GM12892 (cell line): Measurements from ENCODE around the gene RAPGEF2.
"Not testable (repeated sequence)": the region's sequence is repeated elsewhere in the genome, so short reads cannot be mapped to it uniquely, and the experiment has no call there.

Experiments
- DNase-seq: peaks from one replicate; pipeline ENCODE4 v3.0.0; 2011; ENCODE audit not compliant: insufficient read length
- FAIRE-seq: peaks from 2 replicates; lab custom pipeline; 2011; peaks lifted over from hg19 to GRCh38; lab: Jason Lieb, UNC
- POLR2A ChIP-seq: IDR thresholded peaks from 2 replicates; pipeline ENCODE4 v1.6.1; 2011; ENCODE audit warnings: low read depth, low read length, control low read depth
- POLR2AphosphoS5 ChIP-seq: IDR thresholded peaks from 2 replicates; pipeline ENCODE4 v1.6.1; 2011; ENCODE audit warnings: low read depth, low read length, control low read depth
- TAF1 ChIP-seq: IDR thresholded peaks from 2 replicates; pipeline ENCODE4 v1.6.1; 2011; ENCODE audit warnings: low read depth, mild to moderate bottlenecking, control low read depth, low read length, borderline replicate concordance

RAPGEF2 gene

DNA sequence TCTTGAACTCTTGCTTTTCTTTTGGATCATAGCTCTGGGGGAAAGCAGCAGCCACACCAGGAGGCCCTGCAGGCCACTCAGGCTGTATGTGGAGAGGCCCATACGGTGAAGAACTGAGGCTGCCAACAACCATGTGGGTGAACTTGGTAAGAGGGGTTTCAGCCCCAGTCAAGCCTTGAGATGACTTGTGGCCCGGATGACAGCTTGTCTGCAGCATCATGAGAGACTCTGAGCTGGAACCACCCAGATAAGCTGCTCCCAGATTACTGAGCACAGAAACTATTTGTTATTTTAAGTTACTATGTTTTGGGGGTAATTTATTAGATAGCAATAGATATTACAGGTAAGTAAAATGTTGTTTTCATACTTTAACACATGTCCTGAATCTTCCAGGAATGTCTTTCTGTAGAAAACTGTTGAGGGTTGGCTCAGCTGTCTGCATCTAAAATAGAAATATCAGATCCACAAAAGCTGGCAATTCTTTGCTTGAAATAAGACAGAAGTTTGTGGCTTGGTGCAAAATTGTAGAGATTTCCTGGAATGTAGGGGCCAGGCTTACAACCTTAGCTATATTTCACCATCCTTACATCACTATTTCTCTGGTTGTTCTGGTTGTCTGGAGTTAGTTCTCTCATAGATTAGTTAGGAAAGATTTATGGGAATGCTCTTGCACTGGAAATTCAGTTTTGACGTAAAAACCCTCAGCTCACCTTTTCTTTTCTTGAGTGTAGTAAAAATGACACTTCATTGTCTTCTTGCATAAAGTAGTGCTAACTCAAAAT lies 272.1 kb downstream of the RAPGEF2 start:
- TF ChIP-seq TAF1 = no peak
- no peak for TF ChIP-seq POLR2AphosphoS5
- no peak for TF ChIP-seq POLR2A
- DNase-seq (no peak), FAIRE-seq (no peak)

DNA sequence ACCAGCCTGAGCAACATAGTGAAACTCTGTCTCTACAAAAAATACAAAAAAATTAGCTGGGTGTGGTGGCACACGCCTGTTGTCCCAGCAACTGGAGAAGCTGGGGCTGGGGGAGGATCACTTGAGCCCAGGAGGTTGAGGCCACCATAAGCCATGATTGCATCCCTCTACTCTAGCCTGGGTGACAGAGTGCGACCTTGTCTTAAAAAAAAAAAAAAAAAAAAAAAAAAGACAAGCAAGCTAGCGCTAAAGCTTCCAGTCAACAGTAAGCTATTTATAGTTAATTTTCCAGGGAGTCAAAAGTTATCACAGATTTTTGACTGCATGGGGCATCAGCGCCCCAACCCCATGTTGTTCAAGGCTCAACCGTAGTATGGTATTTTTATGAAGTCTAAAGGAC lies 273.4 kb downstream of the RAPGEF2 start:
- DNase-seq (no peak), FAIRE-seq (no peak)

DNA sequence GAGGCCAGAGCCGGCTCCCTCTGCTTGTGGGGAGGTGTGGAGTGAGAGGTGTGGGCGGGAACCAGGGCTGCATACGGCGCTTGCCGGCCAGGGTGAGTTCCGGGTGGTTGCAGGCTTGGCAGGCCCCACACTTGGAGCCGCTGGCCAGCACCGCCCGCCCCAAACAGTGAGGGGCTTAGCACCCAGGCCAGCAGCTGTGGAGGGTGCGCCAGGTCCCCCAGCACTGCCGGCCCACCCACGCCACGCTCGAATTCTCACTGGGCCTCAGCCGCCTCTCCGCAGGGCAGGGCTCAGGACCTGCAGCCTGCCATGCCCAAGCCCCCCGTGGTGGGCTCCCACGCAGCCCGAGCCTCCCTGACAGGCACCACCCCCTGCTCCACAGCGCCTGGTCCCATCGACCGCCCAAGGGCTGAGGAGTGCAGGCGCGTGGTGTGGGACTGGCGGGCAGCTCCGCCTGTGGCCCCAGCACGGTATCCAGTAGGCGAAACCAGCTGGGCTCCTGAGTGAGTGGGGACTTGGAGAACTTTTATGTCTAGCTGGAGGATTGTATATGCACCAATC lies 275.3 kb downstream of the RAPGEF2 start:
- no peak for FAIRE-seq

More for the DNA sequence above, 273.4 kb downstream of the RAPGEF2 start:
- TF ChIP-seq TAF1 (no peak), POLR2AphosphoS5 (no peak), POLR2A (no peak)

DNA sequence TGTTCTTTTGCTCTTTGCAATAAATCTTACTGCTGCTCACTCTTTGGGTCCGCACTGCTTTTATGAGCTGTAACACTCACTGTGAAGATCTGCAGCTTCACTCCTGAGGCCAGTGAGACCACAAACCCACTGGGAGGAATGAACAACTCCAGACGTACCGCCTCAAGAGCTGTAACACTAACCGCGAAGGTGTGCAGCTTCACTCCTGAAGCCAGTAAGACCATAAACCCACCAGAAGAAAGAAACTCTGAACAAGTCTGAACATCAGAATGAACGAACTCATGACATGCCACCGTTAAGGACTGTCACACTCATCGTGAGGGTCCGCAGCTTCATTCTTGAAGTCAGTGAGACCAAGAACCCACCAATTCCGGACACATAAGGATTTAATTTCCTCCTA lies 276.2 kb downstream of the RAPGEF2 start:
- FAIRE-seq, DNase-seq: not testable (repeated sequence)

More for the DNA sequence above, 275.3 kb downstream of the RAPGEF2 start:
- DNase-seq = no peak
- TF ChIP-seq POLR2A (no peak), POLR2AphosphoS5 (no peak), TAF1 (no peak)

DNA sequence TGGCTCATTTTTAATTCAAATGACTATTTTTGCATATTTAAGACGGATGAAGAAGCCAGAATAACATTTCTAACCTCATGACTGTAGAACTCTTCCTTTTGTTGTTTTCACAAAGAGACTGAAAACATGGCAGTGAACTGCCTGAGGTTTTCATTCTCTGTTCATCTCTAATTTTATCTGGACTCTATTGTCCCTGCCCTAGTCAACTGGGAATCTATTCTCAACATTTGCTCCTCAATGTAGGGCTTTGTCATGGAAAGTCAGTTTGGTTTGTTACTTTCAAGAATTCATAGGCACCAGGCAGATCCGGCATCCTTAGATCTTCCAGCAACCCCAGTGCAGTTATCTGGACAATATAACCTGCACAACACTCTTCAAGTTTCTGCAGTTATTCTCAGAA lies 277.0 kb downstream of the RAPGEF2 start:
- TF ChIP-seq POLR2A = no peak
- TF ChIP-seq TAF1 = no peak
- no peak for TF ChIP-seq POLR2AphosphoS5
- no peak for DNase-seq
- no peak for FAIRE-seq

DNA sequence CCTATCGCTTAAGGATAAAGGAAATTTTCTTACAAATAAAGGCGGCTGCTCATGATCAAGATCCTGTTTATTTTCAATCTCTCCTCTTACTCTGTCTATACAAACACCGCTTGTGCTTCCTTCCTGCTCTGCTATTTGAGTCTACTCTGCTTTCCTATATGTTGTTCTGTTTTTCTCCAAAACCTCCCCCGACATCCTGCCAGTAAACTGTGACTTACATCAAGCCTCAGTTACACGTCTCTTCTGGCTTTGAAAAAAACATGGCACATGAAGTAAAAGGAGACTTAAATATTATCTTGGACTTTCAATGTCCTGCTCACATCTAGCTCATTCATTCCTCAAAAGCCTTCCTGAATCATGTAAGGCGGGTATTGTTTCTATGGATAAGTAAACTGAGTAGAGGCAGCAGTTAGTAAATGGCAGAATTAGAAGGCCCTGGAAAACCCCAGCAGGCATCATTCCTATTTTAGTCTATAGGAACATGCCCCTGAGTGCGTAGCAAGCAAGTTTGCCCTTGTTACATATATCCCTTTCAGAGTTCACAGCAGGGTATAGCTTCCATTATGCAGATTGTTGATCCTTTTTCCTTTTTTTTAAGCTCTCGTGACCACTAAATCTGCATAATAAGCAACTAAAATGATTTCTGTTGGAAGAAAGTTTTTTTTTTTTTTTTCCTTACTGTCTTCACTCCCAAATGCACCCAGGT lies 280.1 kb downstream of the RAPGEF2 start:
- no peak for DNase-seq
- FAIRE-seq = no peak
- no peak for TF ChIP-seq TAF1
- TF ChIP-seq POLR2A = no peak
- TF ChIP-seq POLR2AphosphoS5 = no peak

DNA sequence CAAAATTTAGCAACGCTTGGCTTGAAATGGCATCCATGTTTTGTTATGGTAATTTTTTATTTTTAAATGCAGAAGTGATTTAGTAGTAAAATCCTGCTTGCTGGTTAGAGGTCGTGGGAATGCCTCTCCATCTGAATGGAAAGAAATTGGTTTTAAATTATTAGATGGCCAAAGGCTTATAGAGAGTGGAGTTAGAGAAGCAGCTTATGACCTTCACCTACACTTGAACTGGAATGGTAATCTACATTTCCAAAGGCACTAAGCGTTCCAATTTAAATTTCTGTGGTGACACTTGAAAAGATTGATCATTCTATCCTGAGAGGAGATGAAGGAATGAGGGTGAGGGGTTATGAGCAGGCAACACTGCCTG lies 280.7 kb downstream of the RAPGEF2 start:
- TF ChIP-seq POLR2AphosphoS5 (no peak), TAF1 (no peak), POLR2A (no peak)
- DNase-seq (no peak), FAIRE-seq (no peak)

DNA sequence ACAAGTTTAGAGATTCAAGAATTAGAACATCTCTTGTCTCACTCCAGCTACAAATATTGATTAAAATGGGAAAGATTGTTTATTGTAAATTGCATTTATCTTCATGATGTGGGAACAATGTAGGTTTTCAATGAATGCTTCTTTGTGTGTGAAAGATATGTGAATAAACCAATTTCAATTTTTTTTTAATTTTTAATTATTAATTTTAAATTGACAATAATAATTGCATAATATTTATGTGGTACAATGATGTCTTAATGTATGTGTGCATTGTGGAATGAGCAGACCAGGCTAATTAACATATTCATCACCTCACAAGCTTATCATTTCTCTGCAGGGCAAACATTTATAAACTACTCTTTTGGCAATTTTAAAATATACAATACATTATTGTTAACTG lies 281.1 kb downstream of the RAPGEF2 start:
- FAIRE-seq = no peak
- no peak for DNase-seq
- TF ChIP-seq POLR2AphosphoS5 (no peak), POLR2A (no peak), TAF1 (no peak)

DNA sequence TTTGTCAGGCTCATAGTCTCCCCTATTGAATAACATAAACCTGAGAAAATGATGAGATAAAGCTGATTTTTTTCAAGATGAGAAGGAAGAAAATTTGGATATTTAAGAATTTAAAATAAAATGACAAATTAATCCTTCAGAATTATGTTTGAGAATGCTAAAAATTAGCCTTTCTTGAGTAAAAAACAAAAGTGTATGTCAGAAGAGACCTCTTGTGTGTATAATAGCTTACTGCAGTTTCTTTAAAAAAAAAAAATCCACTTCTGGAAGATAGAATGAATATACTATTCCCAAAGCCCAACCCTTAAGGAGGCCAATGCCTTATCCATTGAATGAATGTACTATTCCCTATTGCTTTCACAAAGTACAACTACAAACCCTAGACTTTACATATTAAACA lies 281.8 kb downstream of the RAPGEF2 start:
- FAIRE-seq = no peak
- TF ChIP-seq TAF1 (no peak), POLR2A (no peak), POLR2AphosphoS5 (no peak)
- DNase-seq = no peak

DNA sequence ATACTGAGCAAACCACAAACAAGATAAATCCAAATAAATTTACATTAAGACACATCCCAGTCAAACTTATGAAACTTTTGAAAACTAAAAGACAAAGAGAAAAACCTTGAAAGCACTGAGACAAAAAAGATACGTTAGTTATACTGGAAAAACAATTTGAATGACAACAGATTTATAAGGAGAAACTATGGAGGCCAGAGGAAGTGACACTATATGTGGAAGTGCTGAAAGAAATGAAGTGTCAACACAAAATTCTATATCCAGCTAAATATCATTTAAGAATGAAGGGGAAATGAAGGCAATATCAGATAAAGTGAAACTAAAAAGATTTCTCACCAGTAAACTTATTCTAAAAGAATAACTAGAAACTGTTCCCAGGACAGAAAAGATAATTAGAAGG lies 283.7 kb downstream of the RAPGEF2 start:
- no peak for DNase-seq
- no peak for TF ChIP-seq TAF1
- TF ChIP-seq POLR2AphosphoS5 = no peak
- TF ChIP-seq POLR2A = no peak
- no peak for FAIRE-seq

DNA sequence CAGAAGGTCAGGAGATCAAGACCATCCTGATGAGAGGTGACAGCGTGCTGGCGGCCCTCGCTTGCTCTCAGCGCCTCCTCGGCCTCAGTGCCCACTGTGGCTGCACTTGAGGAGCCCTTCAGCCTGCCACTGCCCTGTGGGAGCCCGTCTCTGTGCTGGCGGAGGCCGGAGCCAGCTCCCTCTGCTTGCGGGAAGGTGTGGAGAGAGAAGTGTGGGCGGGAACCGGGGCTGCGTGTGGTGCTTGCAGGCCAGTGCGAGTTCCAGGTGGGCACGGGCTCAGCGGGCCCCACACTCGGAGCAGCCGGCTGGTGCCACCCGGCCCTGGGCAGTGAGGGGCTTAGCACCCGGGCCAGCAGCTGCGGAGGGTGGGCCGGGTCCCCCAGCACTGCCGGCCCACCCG lies 286.9 kb downstream of the RAPGEF2 start:
- no peak for DNase-seq
- FAIRE-seq = no peak
- TF ChIP-seq TAF1 = no peak
- TF ChIP-seq POLR2AphosphoS5 = no peak
- TF ChIP-seq POLR2A = no peak

DNA sequence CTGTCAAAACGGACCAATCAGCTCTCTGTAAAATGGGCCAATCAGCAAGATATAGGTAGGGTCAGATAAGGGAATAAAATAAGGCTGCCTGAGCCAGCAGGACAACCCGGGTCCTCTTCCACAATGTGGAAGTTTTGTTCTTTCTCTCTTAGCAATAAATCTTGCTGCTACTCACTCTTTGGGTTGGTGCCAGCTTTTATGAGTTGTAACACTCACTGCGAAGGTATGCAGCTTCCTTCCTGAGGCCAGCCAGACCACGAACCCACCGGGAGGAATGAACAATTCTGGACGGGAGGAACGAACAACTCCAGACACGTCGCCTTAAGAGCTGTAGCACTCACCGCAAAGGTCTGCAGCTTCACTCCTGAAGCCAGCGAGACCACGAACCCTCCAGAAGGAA lies 287.8 kb downstream of the RAPGEF2 start:
- no peak for TF ChIP-seq TAF1
- TF ChIP-seq POLR2A = no peak
- no peak for TF ChIP-seq POLR2AphosphoS5
- DNase-seq = no peak
- FAIRE-seq = no peak
